Daoy (cell line): ENCODE results near the gene RSPO4. TPM values are rescaled to one million over a fixed set of nuclear protein-coding genes. Genes with fewer than 3 reads are reported as not detected.
"Not testable (repeated sequence)": the region's sequence is repeated elsewhere in the genome, so short reads cannot be mapped to it uniquely, and the experiment has no call there.

ENCODE experiments used
- DNase-seq: peaks from one replicate; pipeline ENCODE4 v3.0.0-alpha.2; 2015; ENCODE audit warnings: low read depth
- total RNA-seq: library from RNA; depleted of rRNA; stranded (reverse); fragments of >200 nt; shearing (Covaris generic); gene quantifications from 2 replicates; pipeline ENCODE4 v1.2.3, GENCODE V29; 2014; rRNA removed

RSPO4 gene
- total RNA-seq = 2.1 TPM in 1 of 2 replicates, not detected in the other

GRCh38 chr20:1001911-1002681 is at the start of gene RSPO4:
RSPO4 (minus strand) TSS chr20:1002311; CDS start chr20:1002164, 147 bp downstream.
- DNase-seq = peak; percentile 50

- DNase-seq = no peak
Observed at GRCh38 chr20:1050440-1050839, 48.3 kb upstream of the RSPO4 start.

GRCh38 chr20:1045860-1046418 is 43.8 kb upstream of the RSPO4 start:
- DNase-seq = no peak

GRCh38 chr20:1041845-1042390 is 39.8 kb upstream of the RSPO4 start:
- no peak for DNase-seq

GRCh38 chr20:1038205-1038604 is 36.1 kb upstream of the RSPO4 start:
- no peak for DNase-seq

- DNase-seq = no peak
Observed at GRCh38 chr20:1037039-1037438, 34.9 kb upstream of the RSPO4 start.

- DNase-seq = no peak
Observed at GRCh38 chr20:1035466-1035865, 33.4 kb upstream of the RSPO4 start.

- peak; percentile 28 for DNase-seq
Observed at GRCh38 chr20:1034415-1034789, 32.3 kb upstream of the RSPO4 start.

- DNase-seq = peak; percentile 17
Observed at GRCh38 chr20:1033751-1034414, 31.8 kb upstream of the RSPO4 start.

- no peak for DNase-seq
Observed at GRCh38 chr20:1029980-1030379, 27.9 kb upstream of the RSPO4 start.

- not testable (repeated sequence) for DNase-seq
Observed at GRCh38 chr20:1026214-1026613, 24.1 kb upstream of the RSPO4 start.

GRCh38 chr20:1022871-1023270 is 20.8 kb upstream of the RSPO4 start:
- no peak for DNase-seq

- DNase-seq = no peak
Observed at GRCh38 chr20:1020614-1021013, 18.5 kb upstream of the RSPO4 start.

GRCh38 chr20:1019344-1019743 is 17.2 kb upstream of the RSPO4 start:
- DNase-seq = no peak

- no peak for DNase-seq
Observed at GRCh38 chr20:1017677-1018076, 15.6 kb upstream of the RSPO4 start.

- no peak for DNase-seq
Observed at GRCh38 chr20:1015181-1015580, 13.1 kb upstream of the RSPO4 start.

GRCh38 chr20:1014471-1014870 is 12.4 kb upstream of the RSPO4 start:
- DNase-seq = no peak

GRCh38 chr20:1013566-1014340 is 11.6 kb upstream of the RSPO4 start:
- DNase-seq = no peak

GRCh38 chr20:1012359-1013168 is 10.5 kb upstream of the RSPO4 start:
- no peak for DNase-seq

GRCh38 chr20:1010659-1011058 is 8.5 kb upstream of the RSPO4 start:
- no peak for DNase-seq

GRCh38 chr20:1005452-1006027 is 3.4 kb upstream of the RSPO4 start:
- peak; percentile 69 for DNase-seq
